Stimulated activated CD8-positive, alpha-beta memory T cell treated with anti-CD3 and anti-CD28 coated beads, Interleukin-15, amount 100 ng/mL, for 48 hours (primary cell): ENCODE data around the gene MSTN.

Source experiments
- DNase-seq, 2 donors: peaks; one replicate each; pipeline ENCODE4 v3.0.0-alpha.2; 2020; ENCODE audit warnings: low read depth in 2 of 2

Gene MSTN

GRCh38 chr2:190062601-190063000 lies at the start of gene MSTN:
MSTN (minus strand) TSS chr2:190062729; CDS start chr2:190062596, 133 bp downstream.
- no peak for DNase-seq

- no peak for DNase-seq
These were observed 48.6 kb upstream of the MSTN start for GRCh38 chr2:190111166-190111565.

DNA sequence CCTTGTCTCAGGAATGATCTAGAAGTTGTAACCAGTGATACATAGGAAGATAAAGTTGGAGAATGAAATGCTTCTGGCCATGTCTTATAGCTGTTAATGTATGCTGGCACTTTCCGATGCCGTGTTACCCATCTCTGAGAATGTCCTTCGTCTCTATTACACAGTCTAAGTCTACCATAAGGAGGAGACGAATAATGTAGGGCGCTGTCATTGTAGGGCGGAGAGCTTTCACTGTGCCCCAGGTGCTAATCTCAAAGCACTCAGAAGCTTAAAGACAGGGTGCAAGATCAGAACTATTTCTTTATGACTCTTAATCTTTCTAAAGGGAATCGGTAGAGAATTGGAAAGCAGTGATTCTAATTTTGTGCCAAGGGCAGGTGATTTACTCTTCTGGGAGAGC lies 48.2 kb upstream of the MSTN start:
- DNase-seq: no peak

- no peak for DNase-seq
These were observed 47.6 kb upstream of the MSTN start for GRCh38 chr2:190110131-190110530.

DNA sequence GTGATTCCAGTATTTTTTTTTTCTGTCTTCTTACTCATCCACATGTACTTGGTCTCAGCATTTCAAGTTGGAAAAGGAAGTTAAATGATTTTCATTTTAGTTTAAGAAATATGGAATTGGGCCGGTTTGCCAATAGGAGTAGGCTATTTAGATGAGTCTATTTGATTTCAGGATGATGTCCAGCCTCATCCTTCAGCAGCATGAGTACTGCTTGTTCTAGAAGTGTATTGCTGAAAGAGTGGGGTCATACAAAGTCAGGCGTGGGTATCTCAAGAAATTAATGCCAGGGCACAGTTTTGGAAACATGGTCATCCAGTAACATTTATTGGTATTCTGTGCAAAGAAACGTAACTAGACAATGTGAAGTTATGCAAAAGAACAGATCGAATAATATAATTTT lies 44.9 kb upstream of the MSTN start:
- no peak for DNase-seq

DNA sequence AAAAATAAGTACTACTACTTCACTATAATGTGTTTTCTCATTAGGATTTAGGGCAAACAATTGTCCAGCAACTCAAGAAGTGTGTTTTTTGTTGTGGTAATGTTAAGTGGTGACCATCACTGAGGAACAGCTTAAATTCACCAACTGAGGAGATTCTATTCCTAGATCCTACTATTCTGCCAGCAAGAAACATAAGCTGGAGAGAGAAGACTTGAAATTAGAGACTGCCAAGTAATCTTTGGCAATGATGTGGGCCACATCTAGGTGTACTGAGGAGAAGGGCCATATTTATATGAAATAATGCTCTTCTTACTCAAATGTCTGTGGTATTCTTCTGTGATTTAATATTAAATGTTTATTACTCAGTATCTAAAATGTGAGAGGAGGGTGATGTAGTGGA lies 44.3 kb upstream of the MSTN start:
- DNase-seq: no peak

DNA sequence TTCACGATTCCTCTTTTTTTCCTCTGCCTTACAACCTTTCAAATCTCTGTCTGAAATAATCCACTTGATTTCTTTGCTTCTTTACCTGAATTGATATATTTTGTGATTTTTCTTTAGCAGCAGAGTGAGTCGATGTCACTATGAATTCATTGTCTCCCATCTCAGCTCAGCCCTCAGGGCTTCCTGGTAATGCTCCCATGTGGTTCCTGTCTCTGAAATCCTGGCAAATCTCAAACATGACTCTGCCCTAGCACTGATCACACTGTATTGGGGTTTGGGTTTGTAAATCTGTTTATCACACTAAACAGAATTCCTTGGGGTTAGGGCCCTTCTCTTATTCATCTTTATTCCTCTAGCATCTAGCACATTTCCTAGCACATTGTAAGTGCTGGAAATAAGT lies 43.0 kb upstream of the MSTN start:
- DNase-seq: no peak

DNA sequence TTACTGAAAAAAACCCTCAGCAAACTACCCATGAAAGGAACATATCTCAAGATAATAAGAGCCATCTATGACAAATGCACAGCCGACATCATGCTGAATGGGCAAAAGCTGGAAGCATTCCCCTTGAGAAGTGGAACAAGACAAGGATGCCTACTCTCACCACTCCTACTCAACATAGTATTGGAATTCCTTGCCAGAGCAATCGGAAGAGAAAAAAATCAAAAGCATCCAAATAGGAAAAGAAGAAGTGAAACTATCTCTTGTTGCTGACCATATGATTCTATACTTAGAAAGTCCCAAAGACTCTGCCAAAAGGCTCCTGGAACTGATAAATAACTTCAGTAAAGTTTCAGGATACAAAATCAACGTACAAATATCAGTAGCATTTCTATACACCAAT lies 40.6 kb upstream of the MSTN start:
- no peak for DNase-seq

- DNase-seq: no peak
These were observed 37.6 kb upstream of the MSTN start for GRCh38 chr2:190099890-190100697.

DNA sequence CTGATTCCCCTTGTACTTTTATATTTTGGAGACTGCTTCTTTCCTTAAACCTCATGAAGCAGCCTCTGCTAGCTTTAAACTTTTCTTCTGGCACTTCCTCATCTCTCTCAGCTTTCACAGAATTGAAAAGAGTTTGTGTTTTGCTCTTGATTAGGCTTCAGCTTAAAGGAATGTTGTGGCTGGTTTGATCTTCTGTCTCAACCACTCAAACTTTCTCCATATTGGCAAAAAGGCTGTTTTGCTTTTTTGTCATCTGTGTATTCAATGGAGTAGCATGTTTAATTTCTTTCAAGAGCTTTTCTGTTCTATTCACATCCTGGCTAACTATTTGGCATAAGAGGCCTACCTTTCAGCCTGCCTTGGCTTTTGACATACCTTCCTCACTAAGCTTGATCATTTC lies 36.3 kb upstream of the MSTN start:
- DNase-seq: no peak

GRCh38 chr2:190097115-190097514 lies 34.6 kb upstream of the MSTN start:
- no peak for DNase-seq

GRCh38 chr2:190094316-190094871 lies 31.9 kb upstream of the MSTN start:
- no peak for DNase-seq

DNA sequence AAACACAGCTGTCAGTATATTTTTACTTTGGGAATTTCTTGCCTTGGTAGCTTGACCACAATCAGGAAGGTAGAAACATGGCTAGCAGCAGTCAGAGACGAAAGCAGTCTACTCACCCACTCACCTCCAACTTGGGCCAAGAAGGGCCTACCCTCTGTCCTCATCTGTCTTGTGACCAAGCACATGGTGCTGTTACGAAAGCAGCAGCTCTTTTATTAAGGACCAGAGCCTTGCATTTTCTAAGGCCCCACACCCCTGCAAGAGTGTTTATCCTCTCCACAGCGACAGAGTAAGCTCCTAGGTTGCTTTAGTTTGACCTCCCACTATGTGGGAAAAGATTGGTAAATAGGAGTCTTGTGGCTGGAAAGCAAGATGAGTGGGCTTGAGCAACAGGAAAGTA lies 31.3 kb upstream of the MSTN start:
- no peak for DNase-seq

DNA sequence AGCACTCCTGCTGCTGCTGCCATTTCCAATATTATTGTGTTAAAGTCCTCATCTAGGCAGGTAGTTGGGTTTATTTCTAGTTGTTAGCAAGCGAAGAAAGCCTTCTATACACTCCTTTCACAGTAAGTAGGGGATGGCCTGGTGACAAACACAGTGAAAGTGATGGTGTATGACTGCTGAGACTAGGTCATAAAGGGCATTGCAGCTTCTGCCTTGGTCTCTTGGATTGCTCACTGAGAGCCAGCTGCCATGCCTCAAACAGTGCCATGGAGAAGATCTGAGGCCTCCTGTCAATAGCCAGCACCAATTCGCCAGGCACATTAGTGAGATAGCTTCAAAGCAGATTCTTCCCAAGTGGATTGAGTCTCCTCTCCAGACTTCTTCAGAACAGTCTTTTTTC lies 27.6 kb upstream of the MSTN start:
- DNase-seq: no peak

DNA sequence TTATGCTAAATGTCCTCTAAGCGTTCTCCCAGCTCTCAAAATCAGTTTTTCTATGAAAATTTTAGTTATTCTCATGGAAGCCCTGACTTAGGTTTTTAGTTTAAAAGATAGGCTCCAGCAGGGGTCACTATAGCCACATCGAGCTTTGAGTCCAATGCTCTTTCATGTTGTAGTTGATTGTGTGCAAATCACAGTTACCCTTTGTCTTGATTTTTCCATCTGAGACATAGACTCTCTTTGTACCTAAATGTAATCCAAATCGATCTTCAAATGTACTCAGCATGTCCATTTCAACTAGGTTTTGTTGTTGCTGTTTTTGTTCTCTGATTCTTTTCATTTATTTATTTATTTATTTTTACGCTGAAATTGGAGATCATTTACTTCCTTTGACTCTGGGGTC lies 26.4 kb upstream of the MSTN start:
- DNase-seq: peak in 1 of 2 donors; percentile 2

DNA sequence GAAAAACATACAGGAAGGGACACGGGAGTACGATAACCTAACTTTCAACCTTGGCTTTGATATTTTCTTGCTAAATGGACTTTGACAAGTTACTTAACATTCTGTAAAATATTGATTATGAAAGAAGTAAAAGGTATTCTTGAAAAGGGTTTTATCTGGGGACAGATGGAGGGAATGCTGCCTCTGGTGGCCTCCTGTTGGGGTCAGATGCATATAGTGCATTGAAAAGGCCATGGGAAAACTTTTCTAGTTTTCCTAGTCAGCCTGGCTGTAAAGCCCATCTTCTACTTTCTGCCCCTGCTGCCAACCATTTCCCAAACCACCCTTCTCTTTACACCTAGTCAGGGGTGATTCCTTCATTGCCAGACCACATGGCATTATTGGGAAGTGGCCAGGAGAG lies 22.2 kb upstream of the MSTN start:
- no peak for DNase-seq

GRCh38 chr2:190082118-190082517 lies 19.6 kb upstream of the MSTN start:
- no peak for DNase-seq

GRCh38 chr2:190080527-190081049 lies 18.1 kb upstream of the MSTN start:
- no peak for DNase-seq

- no peak for DNase-seq
These were observed 16.6 kb upstream of the MSTN start for GRCh38 chr2:190079160-190079559.

GRCh38 chr2:190075623-190076022 lies 13.1 kb upstream of the MSTN start:
- DNase-seq: no peak

DNA sequence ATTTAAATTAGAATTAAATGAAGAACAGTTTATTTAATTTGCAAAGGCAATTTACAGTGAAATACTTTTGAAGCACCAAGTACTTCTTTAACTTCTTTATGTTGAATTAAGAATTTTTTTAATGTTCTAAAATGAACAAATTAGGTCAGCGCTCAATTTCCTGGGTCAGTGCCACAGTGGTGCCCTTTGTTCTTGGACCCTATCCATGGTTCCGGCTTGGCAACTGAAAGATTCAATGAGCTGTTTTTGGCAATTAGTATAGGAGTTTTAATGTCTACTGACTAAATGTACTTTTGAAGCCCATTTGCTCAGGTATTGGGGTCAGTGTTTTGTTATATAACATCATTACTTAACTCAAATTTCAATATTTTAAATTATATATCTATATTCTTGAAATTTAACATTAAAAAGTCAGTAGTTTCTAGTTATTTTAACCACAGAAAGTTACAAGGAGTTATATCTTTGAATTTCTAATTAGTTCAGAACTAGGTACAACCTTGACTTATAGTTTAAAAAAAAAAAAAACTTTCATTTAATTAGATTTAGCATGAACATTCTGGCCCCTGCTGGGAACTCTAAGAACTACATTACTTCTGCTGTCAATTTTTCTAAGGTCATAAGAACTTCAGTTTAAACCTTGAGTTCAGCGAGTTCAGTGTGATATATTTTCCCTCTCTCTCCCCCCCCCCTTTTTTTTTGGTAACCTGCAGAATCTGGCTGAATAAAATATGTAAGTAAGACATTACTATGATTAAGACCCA lies 7.6 kb upstream of the MSTN start:
- DNase-seq: no peak

- no peak for DNase-seq
These were observed 6.2 kb upstream of the MSTN start for GRCh38 chr2:190068764-190069163.

GRCh38 chr2:190065839-190066238 lies 3.3 kb upstream of the MSTN start:
- DNase-seq: no peak
